ENCODE data around the gene ASIC2. TPM values are rescaled to one million over a fixed set of nuclear protein-coding genes. Genes with fewer than 3 reads are reported as not detected.

ASIC2 gene
- total and polyA plus RNA-seq, 9 of the 15 experiments (the other 6 are each of a cell fraction or from before 2014, with no cell fraction given): not detected

DNA sequence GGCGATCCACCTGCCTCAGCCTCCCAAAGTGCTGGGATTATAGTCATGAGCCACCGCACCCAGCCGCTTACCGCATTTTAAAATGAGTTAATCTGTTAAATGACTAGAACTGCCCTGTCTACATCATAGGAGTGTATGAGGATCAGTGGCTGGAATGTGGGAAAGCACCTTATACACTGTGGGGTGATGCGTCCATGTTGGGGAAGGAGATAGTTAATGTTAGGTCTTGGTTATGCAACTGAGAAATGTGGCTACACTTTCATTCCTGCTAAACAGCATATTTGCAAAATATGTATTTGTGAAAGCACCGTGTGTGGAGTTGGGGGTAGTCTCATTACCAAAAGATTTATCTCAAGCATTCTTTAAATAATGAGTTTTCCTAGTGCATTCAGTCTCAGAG, 193.8 kb downstream of the ASIC2 start:
- Histone ChIP-seq H3K4me1 (replicated peaks in 1 of 2; ENCODE audit: control insufficient read depth in 2 of 2, insufficient read depth in 2 of 2, low read length in 2 of 2) (no peaks in the 10 kb centered on the region), H3K4me2 (ENCODE audit: insufficient read depth, low read length) (no peak overlapping the region), H4K20me1 (replicated peaks; ENCODE audit: control insufficient read depth, insufficient read depth, low read length) (no peaks in the 10 kb centered on the region), H3K9me3 (replicated peaks; ENCODE audit: control insufficient read depth, insufficient read depth, low read depth, low read length) (no peaks in the 10 kb centered on the region), H3K9me1 (ENCODE audit: control insufficient read depth, insufficient read depth, low read length) (no peaks in the 10 kb centered on the region), H3K9ac (ENCODE audit: insufficient read depth in 1 of 2, low read depth in 2 of 2, low read length in 2 of 2) (no peak overlapping the region), H3K79me2 (ENCODE audit: control insufficient read depth, insufficient read depth, low read length) (no peaks in the 10 kb centered on the region), H3K4me3 (no peak overlapping the region), H3K27ac (ENCODE audit: extremely low read depth, low read depth, low read length) (no peak overlapping the region), H3K36me3 (ENCODE audit: control insufficient read depth, insufficient read depth, low read length) (no peaks in the 10 kb centered on the region), H3K27me3 (ENCODE audit: control insufficient read depth in 2 of 2, insufficient read depth in 2 of 2, low read length in 2 of 2) (peaks cover 9 to 37% of the 10 kb centered on the region in 2 experiments), H2AFZ (ENCODE audit: low read depth, low read length) (no peak overlapping the region)
- ChIA-PET POLR2A (interaction anchor here (0.7 kb wide), 1 partner anchor 57 kb away, joined by 4 read pairs; no protein-coding TSS in a partner anchor), CTCF (ENCODE audit: low intra/inter-chr PET ratio) (no interaction called here)
- FAIRE-seq (no peak), ATAC-seq (no peak), DNase-seq (ENCODE audit: extremely low read depth in 1 of 4, low spot score in 3 of 4) (no peak)
- in situ Hi-C loops (cut with MboI) (no loop called here), intact Hi-C loops (cut with micrococcal nuclease) (no loop called here)
- 0% methylated on average over 6 of the region's 6 CpGs for WGBS (ENCODE audit: insufficient coverage, low coverage, missing lambda C conversion rate)
- BruUV-seq (replicated peaks): no TSS peak
- TF ChIP-seq, protein P1, sequence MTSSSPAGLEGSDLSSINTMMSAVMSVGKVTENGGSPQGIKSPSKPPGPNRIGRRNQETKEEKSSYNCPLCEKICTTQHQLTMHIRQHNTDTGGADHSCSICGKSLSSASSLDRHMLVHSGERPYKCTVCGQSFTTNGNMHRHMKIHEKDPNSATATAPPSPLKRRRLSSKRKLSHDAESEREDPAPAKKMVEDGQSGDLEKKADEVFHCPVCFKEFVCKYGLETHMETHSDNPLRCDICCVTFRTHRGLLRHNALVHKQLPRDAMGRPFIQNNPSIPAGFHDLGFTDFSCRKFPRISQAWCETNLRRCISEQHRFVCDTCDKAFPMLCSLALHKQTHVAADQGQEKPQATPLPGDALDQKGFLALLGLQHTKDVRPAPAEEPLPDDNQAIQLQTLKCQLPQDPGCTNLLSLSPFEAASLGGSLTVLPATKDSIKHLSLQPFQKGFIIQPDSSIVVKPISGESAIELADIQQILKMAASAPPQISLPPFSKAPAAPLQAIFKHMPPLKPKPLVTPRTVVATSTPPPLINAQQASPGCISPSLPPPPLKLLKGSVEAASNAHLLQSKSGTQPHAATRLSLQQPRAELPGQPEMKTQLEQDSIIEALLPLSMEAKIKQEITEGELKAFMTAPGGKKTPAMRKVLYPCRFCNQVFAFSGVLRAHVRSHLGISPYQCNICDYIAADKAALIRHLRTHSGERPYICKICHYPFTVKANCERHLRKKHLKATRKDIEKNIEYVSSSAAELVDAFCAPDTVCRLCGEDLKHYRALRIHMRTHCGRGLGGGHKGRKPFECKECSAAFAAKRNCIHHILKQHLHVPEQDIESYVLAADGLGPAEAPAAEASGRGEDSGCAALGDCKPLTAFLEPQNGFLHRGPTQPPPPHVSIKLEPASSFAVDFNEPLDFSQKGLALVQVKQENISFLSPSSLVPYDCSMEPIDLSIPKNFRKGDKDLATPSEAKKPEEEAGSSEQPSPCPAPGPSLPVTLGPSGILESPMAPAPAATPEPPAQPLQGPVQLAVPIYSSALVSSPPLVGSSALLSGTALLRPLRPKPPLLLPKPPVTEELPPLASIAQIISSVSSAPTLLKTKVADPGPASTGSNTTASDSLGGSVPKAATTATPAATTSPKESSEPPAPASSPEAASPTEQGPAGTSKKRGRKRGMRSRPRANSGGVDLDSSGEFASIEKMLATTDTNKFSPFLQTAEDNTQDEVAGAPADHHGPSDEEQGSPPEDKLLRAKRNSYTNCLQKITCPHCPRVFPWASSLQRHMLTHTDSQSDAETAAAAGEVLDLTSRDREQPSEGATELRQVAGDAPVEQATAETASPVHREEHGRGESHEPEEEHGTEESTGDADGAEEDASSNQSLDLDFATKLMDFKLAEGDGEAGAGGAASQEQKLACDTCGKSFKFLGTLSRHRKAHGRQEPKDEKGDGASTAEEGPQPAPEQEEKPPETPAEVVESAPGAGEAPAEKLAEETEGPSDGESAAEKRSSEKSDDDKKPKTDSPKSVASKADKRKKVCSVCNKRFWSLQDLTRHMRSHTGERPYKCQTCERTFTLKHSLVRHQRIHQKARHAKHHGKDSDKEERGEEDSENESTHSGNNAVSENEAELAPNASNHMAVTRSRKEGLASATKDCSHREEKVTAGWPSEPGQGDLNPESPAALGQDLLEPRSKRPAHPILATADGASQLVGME (CRISPR knock-in tag; IDR thresholded peaks at IDR 0.05): no peak
- TF ChIP-seq PHF8 (IDR thresholded peaks at IDR 0.05; ENCODE audit: borderline replicate concordance, low read length) (no peak), CBX1 (IDR thresholded peaks at IDR 0.05; ENCODE audit: low read depth) (no peak), NR2C2 (CRISPR knock-in tag; IDR thresholded peaks at IDR 0.05) (no peak), NR2C2 (tag; IDR thresholded peaks at IDR 0.05) (no peak), SRSF7 (optimal IDR thresholded peaks at IDR 0.05; ENCODE audit: low read depth, low read length) (no peak), ESRRA (IDR thresholded peaks at IDR 0.05; ENCODE audit: borderline replicate concordance, low read depth) (no peak), POLR2AphosphoS5 (IDR thresholded peaks at IDR 0.05; ENCODE audit: control insufficient read depth, insufficient read depth, low read depth, low read length) (no peak)
- TF ChIP-seq, protein P2, sequence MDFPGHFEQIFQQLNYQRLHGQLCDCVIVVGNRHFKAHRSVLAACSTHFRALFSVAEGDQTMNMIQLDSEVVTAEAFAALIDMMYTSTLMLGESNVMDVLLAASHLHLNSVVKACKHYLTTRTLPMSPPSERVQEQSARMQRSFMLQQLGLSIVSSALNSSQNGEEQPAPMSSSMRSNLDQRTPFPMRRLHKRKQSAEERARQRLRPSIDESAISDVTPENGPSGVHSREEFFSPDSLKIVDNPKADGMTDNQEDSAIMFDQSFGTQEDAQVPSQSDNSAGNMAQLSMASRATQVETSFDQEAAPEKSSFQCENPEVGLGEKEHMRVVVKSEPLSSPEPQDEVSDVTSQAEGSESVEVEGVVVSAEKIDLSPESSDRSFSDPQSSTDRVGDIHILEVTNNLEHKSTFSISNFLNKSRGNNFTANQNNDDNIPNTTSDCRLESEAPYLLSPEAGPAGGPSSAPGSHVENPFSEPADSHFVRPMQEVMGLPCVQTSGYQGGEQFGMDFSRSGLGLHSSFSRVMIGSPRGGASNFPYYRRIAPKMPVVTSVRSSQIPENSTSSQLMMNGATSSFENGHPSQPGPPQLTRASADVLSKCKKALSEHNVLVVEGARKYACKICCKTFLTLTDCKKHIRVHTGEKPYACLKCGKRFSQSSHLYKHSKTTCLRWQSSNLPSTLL (IDR thresholded peaks at IDR 0.05): no peak
- TF ChIP-seq, protein P3, sequence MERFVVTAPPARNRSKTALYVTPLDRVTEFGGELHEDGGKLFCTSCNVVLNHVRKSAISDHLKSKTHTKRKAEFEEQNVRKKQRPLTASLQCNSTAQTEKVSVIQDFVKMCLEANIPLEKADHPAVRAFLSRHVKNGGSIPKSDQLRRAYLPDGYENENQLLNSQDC (CRISPR knock-in tag; IDR thresholded peaks at IDR 0.05): no peak
- TF ChIP-seq, protein P4, sequence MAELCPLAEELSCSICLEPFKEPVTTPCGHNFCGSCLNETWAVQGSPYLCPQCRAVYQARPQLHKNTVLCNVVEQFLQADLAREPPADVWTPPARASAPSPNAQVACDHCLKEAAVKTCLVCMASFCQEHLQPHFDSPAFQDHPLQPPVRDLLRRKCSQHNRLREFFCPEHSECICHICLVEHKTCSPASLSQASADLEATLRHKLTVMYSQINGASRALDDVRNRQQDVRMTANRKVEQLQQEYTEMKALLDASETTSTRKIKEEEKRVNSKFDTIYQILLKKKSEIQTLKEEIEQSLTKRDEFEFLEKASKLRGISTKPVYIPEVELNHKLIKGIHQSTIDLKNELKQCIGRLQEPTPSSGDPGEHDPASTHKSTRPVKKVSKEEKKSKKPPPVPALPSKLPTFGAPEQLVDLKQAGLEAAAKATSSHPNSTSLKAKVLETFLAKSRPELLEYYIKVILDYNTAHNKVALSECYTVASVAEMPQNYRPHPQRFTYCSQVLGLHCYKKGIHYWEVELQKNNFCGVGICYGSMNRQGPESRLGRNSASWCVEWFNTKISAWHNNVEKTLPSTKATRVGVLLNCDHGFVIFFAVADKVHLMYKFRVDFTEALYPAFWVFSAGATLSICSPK (IDR thresholded peaks at IDR 0.05; ENCODE audit: borderline replicate concordance): no peak
- TF ChIP-seq, protein P5, sequence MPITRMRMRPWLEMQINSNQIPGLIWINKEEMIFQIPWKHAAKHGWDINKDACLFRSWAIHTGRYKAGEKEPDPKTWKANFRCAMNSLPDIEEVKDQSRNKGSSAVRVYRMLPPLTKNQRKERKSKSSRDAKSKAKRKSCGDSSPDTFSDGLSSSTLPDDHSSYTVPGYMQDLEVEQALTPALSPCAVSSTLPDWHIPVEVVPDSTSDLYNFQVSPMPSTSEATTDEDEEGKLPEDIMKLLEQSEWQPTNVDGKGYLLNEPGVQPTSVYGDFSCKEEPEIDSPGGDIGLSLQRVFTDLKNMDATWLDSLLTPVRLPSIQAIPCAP (CRISPR knock-in tag; IDR thresholded peaks at IDR 0.05; ENCODE audit: borderline replicate concordance): no peak
